Dedifferentiated amniotic fluid mesenchymal stem cell (primary cell): Measurements from ENCODE around the gene CLSTN1.

ENCODE experiments used
- DNase-seq: peaks from one replicate; pipeline ENCODE4 v3.0.0-alpha.2; 2016; ENCODE audit errors: extremely low spot score

The CLSTN1 gene

GRCh38 chr1:9823943-9824701 is at the start of gene CLSTN1:
Gene CLSTN1 (minus strand): TSS chr1:9823965. CDS start chr1:9823733, 232 bp downstream.
- peak; percentile 83 for DNase-seq

GRCh38 chr1:9873385-9873784 is 49.6 kb upstream of the CLSTN1 start:
- no peak for DNase-seq

GRCh38 chr1:9872430-9873165 is 48.8 kb upstream of the CLSTN1 start:
- no peak for DNase-seq

- DNase-seq: no peak
Observed at GRCh38 chr1:9871707-9872425, 48.1 kb upstream of the CLSTN1 start.

GRCh38 chr1:9871021-9871420 is 47.3 kb upstream of the CLSTN1 start:
- no peak for DNase-seq

- no peak for DNase-seq
Observed at GRCh38 chr1:9870572-9870971, 46.8 kb upstream of the CLSTN1 start.

- DNase-seq: no peak
Observed at GRCh38 chr1:9869831-9870251, 46.1 kb upstream of the CLSTN1 start.

- DNase-seq: no peak
Observed at GRCh38 chr1:9868244-9868590, 44.5 kb upstream of the CLSTN1 start.

GRCh38 chr1:9867408-9868243 is 43.9 kb upstream of the CLSTN1 start:
- peak; percentile 73 for DNase-seq

- no peak for DNase-seq
Observed at GRCh38 chr1:9866836-9867235, 43.1 kb upstream of the CLSTN1 start.

GRCh38 chr1:9865724-9866123 is 42.0 kb upstream of the CLSTN1 start:
- DNase-seq: no peak

GRCh38 chr1:9863371-9863770 is 39.6 kb upstream of the CLSTN1 start:
- DNase-seq: no peak

- no peak for DNase-seq
Observed at GRCh38 chr1:9861360-9861759, 37.6 kb upstream of the CLSTN1 start.

GRCh38 chr1:9860887-9861286 is 37.1 kb upstream of the CLSTN1 start:
- DNase-seq: no peak

- no peak for DNase-seq
Observed at GRCh38 chr1:9859281-9860014, 35.7 kb upstream of the CLSTN1 start.

GRCh38 chr1:9858293-9859035 is 34.7 kb upstream of the CLSTN1 start:
- no peak for DNase-seq

GRCh38 chr1:9855186-9855585 is 31.4 kb upstream of the CLSTN1 start:
- no peak for DNase-seq

- no peak for DNase-seq
Observed at GRCh38 chr1:9853249-9853595, 29.5 kb upstream of the CLSTN1 start.

GRCh38 chr1:9852410-9853248 is 28.9 kb upstream of the CLSTN1 start:
- peak; percentile 67 for DNase-seq

GRCh38 chr1:9852004-9852403 is 28.2 kb upstream of the CLSTN1 start:
- no peak for DNase-seq
